SU-DHL-6 (cell line): ENCODE measurements around the gene TRUB1.

ENCODE experiments used
- EZH2phosphoT487 ChIP-seq: fragments of 200-600 bp; sonication (generic), shearing (Covaris generic); conservative IDR thresholded peaks from 2 replicates; pipeline ENCODE4 v1.6.1; 2018; ENCODE audit warnings: mild to moderate bottlenecking, antibody characterized with exemption, low read length, moderate library complexity, mixed read lengths
- TF ChIP-seq, protein P1 (sequence below): fragments of 200-600 bp; sonication (generic); IDR thresholded peaks from one replicate; pipeline ENCODE4 v1.5.1; 2017; ENCODE audit warnings: antibody characterized with exemption, mild to moderate bottlenecking, low read length, moderate library complexity; ENCODE audit not compliant: insufficient read depth, poor library complexity, severe bottlenecking

DNA sequence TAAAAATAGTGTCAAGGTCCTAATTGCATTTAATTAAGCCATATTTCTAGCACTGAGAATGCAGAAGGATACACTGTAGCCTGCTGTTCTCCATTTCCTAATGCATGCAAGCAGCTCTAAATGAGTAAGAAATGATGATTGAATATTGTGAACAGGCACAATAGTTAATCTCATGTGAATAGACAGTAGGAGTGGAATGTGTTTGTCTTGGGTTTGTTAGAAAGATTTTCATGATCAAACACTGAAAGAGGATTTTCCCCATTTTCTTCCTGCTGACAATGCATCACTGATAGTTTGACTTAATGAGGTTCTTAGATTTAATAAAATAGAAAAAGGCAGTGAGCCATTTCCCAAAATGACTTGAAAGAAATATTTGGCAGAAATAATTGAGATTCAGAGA, 43.1 kb upstream of the TRUB1 start:
- TF ChIP-seq EZH2phosphoT487 = no peak
- TF ChIP-seq, protein P1, sequence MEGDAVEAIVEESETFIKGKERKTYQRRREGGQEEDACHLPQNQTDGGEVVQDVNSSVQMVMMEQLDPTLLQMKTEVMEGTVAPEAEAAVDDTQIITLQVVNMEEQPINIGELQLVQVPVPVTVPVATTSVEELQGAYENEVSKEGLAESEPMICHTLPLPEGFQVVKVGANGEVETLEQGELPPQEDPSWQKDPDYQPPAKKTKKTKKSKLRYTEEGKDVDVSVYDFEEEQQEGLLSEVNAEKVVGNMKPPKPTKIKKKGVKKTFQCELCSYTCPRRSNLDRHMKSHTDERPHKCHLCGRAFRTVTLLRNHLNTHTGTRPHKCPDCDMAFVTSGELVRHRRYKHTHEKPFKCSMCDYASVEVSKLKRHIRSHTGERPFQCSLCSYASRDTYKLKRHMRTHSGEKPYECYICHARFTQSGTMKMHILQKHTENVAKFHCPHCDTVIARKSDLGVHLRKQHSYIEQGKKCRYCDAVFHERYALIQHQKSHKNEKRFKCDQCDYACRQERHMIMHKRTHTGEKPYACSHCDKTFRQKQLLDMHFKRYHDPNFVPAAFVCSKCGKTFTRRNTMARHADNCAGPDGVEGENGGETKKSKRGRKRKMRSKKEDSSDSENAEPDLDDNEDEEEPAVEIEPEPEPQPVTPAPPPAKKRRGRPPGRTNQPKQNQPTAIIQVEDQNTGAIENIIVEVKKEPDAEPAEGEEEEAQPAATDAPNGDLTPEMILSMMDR = no peak
